Mammary epithelial cell (primary cell): Measurements from ENCODE around the gene SIM1.

Source experiments
- EZH2 ChIP-seq: IDR thresholded peaks from 2 replicates; pipeline ENCODE4 v1.6.1; 2012; ENCODE audit warnings: low read length, inconsistent platforms, borderline replicate concordance
- TF ChIP-seq, protein P1 (sequence below), 2 donors: IDR thresholded peaks in 1 of 2; conservative IDR thresholded peaks in 1 of 2; 2 replicates each; pipeline ENCODE4 v1.5.1; 2011 to 2012; ENCODE audit warnings: inconsistent platforms in 2 of 2, low read length in 2 of 2, mild to moderate bottlenecking in 2 of 2, control low read depth in 1 of 2, low read depth in 1 of 2; ENCODE audit not compliant: insufficient read depth in 1 of 2; ENCODE audit errors: extremely low read depth in 1 of 2

DNA sequence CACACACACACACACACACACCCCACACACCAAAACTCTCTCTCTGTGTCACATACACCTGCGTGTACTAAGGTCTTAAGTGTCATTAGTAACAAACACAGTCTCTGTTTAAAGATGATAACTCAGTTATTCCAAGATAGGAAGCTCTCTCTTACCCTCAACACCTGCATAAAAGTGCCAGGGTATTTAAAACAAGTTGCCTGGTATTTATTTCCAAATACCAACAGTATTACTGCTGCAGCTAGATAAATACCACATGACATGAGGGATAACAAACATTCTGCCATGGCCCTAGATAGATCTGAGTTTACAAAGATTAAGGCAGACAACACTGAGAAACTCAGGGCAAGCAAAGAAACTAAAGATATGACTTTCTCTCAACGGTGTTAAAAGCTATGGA lies 118.5 kb downstream of the SIM1 start:
- TF ChIP-seq EZH2 = no peak
- TF ChIP-seq, protein P1, sequence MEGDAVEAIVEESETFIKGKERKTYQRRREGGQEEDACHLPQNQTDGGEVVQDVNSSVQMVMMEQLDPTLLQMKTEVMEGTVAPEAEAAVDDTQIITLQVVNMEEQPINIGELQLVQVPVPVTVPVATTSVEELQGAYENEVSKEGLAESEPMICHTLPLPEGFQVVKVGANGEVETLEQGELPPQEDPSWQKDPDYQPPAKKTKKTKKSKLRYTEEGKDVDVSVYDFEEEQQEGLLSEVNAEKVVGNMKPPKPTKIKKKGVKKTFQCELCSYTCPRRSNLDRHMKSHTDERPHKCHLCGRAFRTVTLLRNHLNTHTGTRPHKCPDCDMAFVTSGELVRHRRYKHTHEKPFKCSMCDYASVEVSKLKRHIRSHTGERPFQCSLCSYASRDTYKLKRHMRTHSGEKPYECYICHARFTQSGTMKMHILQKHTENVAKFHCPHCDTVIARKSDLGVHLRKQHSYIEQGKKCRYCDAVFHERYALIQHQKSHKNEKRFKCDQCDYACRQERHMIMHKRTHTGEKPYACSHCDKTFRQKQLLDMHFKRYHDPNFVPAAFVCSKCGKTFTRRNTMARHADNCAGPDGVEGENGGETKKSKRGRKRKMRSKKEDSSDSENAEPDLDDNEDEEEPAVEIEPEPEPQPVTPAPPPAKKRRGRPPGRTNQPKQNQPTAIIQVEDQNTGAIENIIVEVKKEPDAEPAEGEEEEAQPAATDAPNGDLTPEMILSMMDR (conservative IDR thresholded peaks at IDR 0.05 in 1 of 2, IDR thresholded peaks at IDR 0.05 in 1 of 2; ENCODE audit: extremely low read depth in 1 of 2, insufficient read depth in 1 of 2, low read depth in 1 of 2, low read length in 2 of 2) = no peak
